Measurements from ENCODE around the gene ZNF8. TPM values are rescaled to one million over a fixed set of nuclear protein-coding genes. Genes with fewer than 3 reads are reported as not detected.
"Not testable (repeated sequence)": the region's sequence is repeated elsewhere in the genome, so short reads cannot be mapped to it uniquely, and the experiment has no call there.

The ZNF8 gene
- total RNA-seq, 1 donor from 2014 or later: 6.0 TPM

DNA sequence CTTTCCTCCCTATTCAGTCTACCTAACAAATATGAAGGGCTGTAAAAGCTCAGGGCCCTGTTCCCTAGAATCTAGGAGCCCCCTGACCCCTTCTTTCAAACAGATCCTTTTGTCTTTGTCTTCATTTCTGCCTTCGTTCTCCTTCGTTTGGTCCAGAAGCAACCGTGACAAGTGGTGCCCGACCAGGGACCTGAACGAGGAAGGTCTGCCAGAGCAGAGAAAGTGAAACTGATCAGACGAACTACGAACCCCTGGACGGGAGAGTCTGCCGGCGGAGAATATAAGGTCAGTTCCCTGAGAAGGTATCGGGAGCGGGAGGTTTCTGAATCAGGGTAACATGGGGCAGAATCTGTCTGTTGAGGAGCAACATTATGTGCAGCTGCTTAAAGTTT is 27.2 kb downstream of the ZNF8 start:
- Histone ChIP-seq H3K4me3 (peak overlapping the region; percentile 77 to 87), H3K27ac (peak overlapping the region; percentile 84 to 91), H3K4me1 (peaks cover 0 to 7% of the 10 kb centered on the region in 2 donors), H3K9me3 (peaks cover 0 to 28% of the 10 kb centered on the region in 2 donors), H3K27me3 (no peaks in the 10 kb centered on the region), H3K36me3 (peaks cover 0 to 41% of the 10 kb centered on the region in 2 donors)
- TF ChIP-seq, protein P1, sequence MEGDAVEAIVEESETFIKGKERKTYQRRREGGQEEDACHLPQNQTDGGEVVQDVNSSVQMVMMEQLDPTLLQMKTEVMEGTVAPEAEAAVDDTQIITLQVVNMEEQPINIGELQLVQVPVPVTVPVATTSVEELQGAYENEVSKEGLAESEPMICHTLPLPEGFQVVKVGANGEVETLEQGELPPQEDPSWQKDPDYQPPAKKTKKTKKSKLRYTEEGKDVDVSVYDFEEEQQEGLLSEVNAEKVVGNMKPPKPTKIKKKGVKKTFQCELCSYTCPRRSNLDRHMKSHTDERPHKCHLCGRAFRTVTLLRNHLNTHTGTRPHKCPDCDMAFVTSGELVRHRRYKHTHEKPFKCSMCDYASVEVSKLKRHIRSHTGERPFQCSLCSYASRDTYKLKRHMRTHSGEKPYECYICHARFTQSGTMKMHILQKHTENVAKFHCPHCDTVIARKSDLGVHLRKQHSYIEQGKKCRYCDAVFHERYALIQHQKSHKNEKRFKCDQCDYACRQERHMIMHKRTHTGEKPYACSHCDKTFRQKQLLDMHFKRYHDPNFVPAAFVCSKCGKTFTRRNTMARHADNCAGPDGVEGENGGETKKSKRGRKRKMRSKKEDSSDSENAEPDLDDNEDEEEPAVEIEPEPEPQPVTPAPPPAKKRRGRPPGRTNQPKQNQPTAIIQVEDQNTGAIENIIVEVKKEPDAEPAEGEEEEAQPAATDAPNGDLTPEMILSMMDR (IDR thresholded peaks at IDR 0.05): no peak
- intact Hi-C loops (cut with DNase I): loop anchor here (1.0 to 10.0 kb wide), 7 partner anchors 21 to 1464 kb away; partner anchors contain the start of genes PEG3, ZIM2, ZNF274 and ZNF497
- DNase-seq (ENCODE audit: low spot score in 2 of 2): no peak

DNA sequence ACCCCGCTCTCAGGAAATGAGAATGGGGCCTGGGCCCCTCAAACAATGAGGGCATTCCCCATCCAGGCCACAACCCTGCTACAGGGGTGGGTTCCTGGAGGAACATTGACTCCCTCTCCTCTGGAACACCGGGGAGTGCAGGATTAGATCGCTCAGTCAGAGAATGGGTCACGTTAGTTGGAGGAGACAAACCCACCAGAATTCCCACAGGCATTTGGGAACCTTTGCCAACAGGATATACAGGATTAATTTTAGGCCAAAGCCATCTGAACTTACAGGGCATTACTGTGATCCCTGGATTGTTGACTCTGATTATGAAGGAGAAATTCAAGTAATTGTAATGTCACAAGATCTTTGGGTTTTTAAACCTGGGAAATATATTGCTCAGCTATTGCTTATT is 29.0 kb downstream of the ZNF8 start:
- DNase-seq (ENCODE audit: low spot score in 2 of 2): no peak
- H3K4me3 ChIP-seq: no peak overlapping the region
- H3K4me1 ChIP-seq: peaks cover 0 to 7% of the 10 kb centered on the region in 2 donors
- TF ChIP-seq, protein P1 (IDR thresholded peaks at IDR 0.05): no peak
- H3K27ac ChIP-seq: no peak overlapping the region
- intact Hi-C loops (cut with DNase I): loop anchor here (5.0 to 10.0 kb wide), 2 partner anchors 123 to 1465 kb away; partner anchors contain the start of genes PEG3, ZIM2 and ZNF274
- H3K27me3 ChIP-seq: no peaks in the 10 kb centered on the region
- peaks cover 8 to 52% of the 10 kb centered on the region in 2 donors for H3K36me3 ChIP-seq
- H3K9me3 ChIP-seq: peaks cover 0 to 13% of the 10 kb centered on the region in 2 donors

DNA sequence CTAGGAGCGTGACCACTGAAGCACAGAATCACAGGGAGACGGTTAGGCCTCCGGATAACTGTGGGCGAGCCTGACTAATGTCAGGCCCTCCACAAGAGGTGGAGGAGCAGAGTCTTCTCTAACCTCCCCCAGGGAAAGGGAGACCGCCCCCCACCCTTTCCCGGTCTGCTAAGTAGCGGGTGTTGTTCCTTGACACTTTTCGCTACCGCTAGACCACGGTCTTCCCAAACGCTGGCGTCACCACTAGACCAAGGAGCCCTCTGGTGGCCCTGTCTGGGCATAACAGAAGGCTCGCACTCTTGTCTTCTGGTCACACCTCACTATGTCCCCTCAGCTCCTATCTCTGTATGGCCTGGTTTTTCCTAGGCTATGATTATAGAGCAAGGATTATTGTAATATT is 31.9 kb downstream of the ZNF8 start:
- H3K27me3 ChIP-seq; H3K9me3 ChIP-seq; H3K4me1 ChIP-seq; H3K27ac ChIP-seq; H3K4me3 ChIP-seq; intact Hi-C loops (cut with DNase I); DNase-seq (ENCODE audit: low spot score in 2 of 2): not testable (repeated sequence)
- TF ChIP-seq, protein P1 (IDR thresholded peaks at IDR 0.05): peak in 2 of 3 experiments; percentile 23 to 45
- H3K36me3 ChIP-seq: peaks cover 33 to 81% of the 10 kb centered on the region in 2 donors

DNA sequence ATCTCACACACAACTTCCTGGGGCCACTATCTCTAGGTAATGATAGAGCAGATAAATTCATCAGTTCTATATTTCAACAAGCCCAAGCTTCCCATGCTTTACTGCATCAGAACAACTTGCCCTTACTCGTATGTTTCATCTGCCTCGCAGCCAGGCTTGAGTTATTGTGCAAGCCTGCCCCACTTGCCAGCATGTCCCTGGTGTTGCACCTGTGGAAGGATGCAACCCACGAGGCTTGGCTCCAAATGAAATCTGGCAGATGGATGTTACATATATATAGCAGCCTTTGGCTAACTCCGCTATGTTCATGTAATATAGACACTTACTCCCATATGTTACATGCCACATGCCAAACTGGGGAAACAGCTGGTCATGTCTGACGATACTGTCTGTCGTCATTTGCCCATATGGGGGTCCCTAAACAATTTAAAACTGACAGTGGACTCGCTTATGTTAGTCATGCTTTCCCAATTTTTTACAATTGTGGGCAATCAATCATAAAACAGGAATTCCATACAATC is 32.6 kb downstream of the ZNF8 start:
- DNase-seq (ENCODE audit: low spot score in 2 of 2): no peak
- Histone ChIP-seq H3K36me3 (peaks cover 35 to 88% of the 10 kb centered on the region in 2 donors), H3K4me1 (no peaks in the 10 kb centered on the region)

DNA sequence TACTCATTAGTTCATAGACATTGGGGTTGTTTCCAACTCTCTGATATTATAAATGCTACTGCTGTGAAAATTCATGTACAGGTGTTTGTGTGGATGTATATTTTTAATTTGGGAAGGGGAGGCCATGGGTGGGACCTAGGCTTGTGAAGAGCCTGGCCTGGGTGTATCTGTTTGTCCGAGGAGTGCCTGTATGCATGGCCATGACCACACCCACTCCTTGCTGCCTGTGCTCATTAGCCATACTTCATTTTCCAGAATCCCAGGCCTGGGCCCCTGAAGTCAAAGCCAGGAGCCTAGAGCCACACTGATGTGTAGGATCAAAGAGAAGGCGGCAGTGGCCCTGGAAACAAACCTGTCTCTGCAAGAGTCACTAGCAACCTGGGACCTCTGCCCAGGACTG is 36.8 kb downstream of the ZNF8 start:
- Histone ChIP-seq H3K36me3 (peaks cover 41 to 66% of the 10 kb centered on the region in 2 donors), H3K27ac (no peak overlapping the region), H3K27me3 (no peaks in the 10 kb centered on the region), H3K4me1 (no peaks in the 10 kb centered on the region), H3K4me3 (no peak overlapping the region), H3K9me3 (no peaks in the 10 kb centered on the region)
- TF ChIP-seq, protein P1 (IDR thresholded peaks at IDR 0.05): no peak
- no peak for DNase-seq (ENCODE audit: low spot score in 2 of 2)
- intact Hi-C loops (cut with DNase I): no loop called here

More for the DNA sequence above, 32.6 kb downstream of the ZNF8 start:
- TF ChIP-seq, protein P1 (IDR thresholded peaks at IDR 0.05): no peak
- Histone ChIP-seq H3K27me3 (no peaks in the 10 kb centered on the region), H3K27ac (no peak overlapping the region), H3K4me3 (no peak overlapping the region), H3K9me3 (peaks cover 0 to 8% of the 10 kb centered on the region in 2 donors)
- intact Hi-C loops (cut with DNase I): no loop called here

Data from ascending aorta (tissue), 2 donors.